Astrocyte (in vitro differentiated cells and primary cell): ENCODE results near the gene PELI3. TPM values are rescaled to one million over a fixed set of nuclear protein-coding genes. Genes with fewer than 3 reads are reported as not detected.

Experiments used
- DNase-seq: peaks from one replicate; pipeline ENCODE4 v3.0.0-alpha.2; 2010; ENCODE audit warnings: low read depth
- FAIRE-seq: peaks from 2 replicates; lab custom pipeline; 2011; peaks lifted over from hg19 to GRCh38; lab: Jason Lieb, UNC
- H2AFZ ChIP-seq: 2 replicates; pipeline ENCODE4 v1.6.0; 2012; ENCODE audit warnings: low read depth, low read length, inconsistent platforms
- H3K27ac ChIP-seq: 2 replicates; pipeline ENCODE4 v1.5.1; 2011; ENCODE audit warnings: low read depth, low read length, inconsistent platforms
- H3K27me3 ChIP-seq: 2 replicates; pipeline ENCODE4 v1.6.0; 2011; ENCODE audit warnings: low read length, inconsistent platforms; ENCODE audit not compliant: insufficient read depth
- H3K36me3 ChIP-seq: 2 replicates; pipeline ENCODE4 v1.5.1; 2011; ENCODE audit warnings: low read length, inconsistent platforms; ENCODE audit not compliant: insufficient read depth
- H3K4me1 ChIP-seq: 2 replicates; pipeline ENCODE4 v1.5.1; 2011; ENCODE audit warnings: low read length, inconsistent platforms; ENCODE audit not compliant: insufficient read depth
- H3K4me2 ChIP-seq: 2 replicates; pipeline ENCODE4 v1.6.0; 2012; ENCODE audit warnings: low read length, inconsistent platforms
- H3K4me3 ChIP-seq: 2 replicates; pipeline ENCODE4 v1.5.1; 2011; ENCODE audit warnings: low read depth, mild to moderate bottlenecking, low read length, inconsistent platforms; ENCODE audit not compliant: insufficient read depth
- H3K79me2 ChIP-seq: 2 replicates; pipeline ENCODE4 v1.6.0; 2012; ENCODE audit warnings: mild to moderate bottlenecking, low read length, inconsistent platforms; ENCODE audit not compliant: insufficient read depth
- H3K9ac ChIP-seq: 2 replicates; pipeline ENCODE4 v1.6.0; 2012; ENCODE audit warnings: mild to moderate bottlenecking, low read length, inconsistent platforms
- H3K9me3 ChIP-seq: 2 replicates; pipeline ENCODE4 v1.5.1; 2012; ENCODE audit warnings: low read depth, mild to moderate bottlenecking, low read length, inconsistent platforms; ENCODE audit not compliant: insufficient read depth
- H4K20me1 ChIP-seq: 2 replicates; pipeline ENCODE4 v1.6.0; 2012; ENCODE audit warnings: low read length, inconsistent platforms; ENCODE audit not compliant: insufficient read depth
- H3K27ac Mint-ChIP-seq: one replicate; pipeline ENCODE4 v1.8.0; 2021; ENCODE audit warnings: mild to moderate bottlenecking, mixed read lengths; ENCODE audit not compliant: unreplicated experiment
- H3K27me3 Mint-ChIP-seq: one replicate; pipeline ENCODE4 v1.8.0; 2021; ENCODE audit warnings: low read depth, mixed read lengths; ENCODE audit not compliant: unreplicated experiment
- H3K36me3 Mint-ChIP-seq: one replicate; pipeline ENCODE4 v1.8.0; 2021; ENCODE audit warnings: low read depth, mixed read lengths; ENCODE audit not compliant: unreplicated experiment
- H3K4me1 Mint-ChIP-seq: one replicate; pipeline ENCODE4 v1.8.0; 2021; ENCODE audit warnings: low read depth, mixed read lengths; ENCODE audit not compliant: unreplicated experiment
- H3K4me3 Mint-ChIP-seq: one replicate; pipeline ENCODE4 v1.8.0; 2021; ENCODE audit warnings: mild to moderate bottlenecking, moderate library complexity, mixed read lengths; ENCODE audit not compliant: unreplicated experiment
- H3K9me3 Mint-ChIP-seq: one replicate; pipeline ENCODE4 v1.8.0; 2021; ENCODE audit warnings: mild to moderate bottlenecking, mixed read lengths; ENCODE audit not compliant: unreplicated experiment
- CTCF ChIP-seq: IDR thresholded peaks from 2 replicates; pipeline ENCODE4 v1.5.1; 2011; ENCODE audit warnings: low read depth, mild to moderate bottlenecking, inconsistent platforms, low read length, moderate library complexity; ENCODE audit not compliant: insufficient read depth
- EZH2 ChIP-seq: IDR thresholded peaks from 2 replicates; pipeline ENCODE4 v1.6.1; 2012; ENCODE audit warnings: mild to moderate bottlenecking, low read length, inconsistent platforms; ENCODE audit not compliant: insufficient read depth
- total RNA-seq: library from RNA; stranded (reverse); gene quantifications from 2 replicates; pipeline ENCODE4 v1.2.1, GENCODE V29; 2021

PELI3 gene
- total RNA-seq, 1 donor from 2014 or later: 4.6 TPM

- H3K4me1 Mint-ChIP-seq: peaks cover 5% of the 10 kb centered on the region
- H3K36me3 ChIP-seq: no peaks in the 10 kb centered on the region
- no peaks in the 10 kb centered on the region for H3K9me3 ChIP-seq
- peak within 1 kb of the TSS; percentile 94 for H3K9ac ChIP-seq
- H3K36me3 Mint-ChIP-seq: peaks cover 7% of the 10 kb centered on the region
- H3K4me3 Mint-ChIP-seq: peak within 1 kb of the TSS; percentile 95
- peak within 1 kb of the TSS; percentile 77 for H3K4me3 ChIP-seq
- no peaks in the 10 kb centered on the region for H3K9me3 Mint-ChIP-seq
- peak within 1 kb of the TSS; percentile 91 for H3K4me2 ChIP-seq
- peak within 1 kb of the TSS; percentile 91 for H3K27ac Mint-ChIP-seq
- H3K27ac ChIP-seq: peak within 1 kb of the TSS; percentile 88
- peaks cover 11% of the 10 kb centered on the region for H3K4me1 ChIP-seq
- TF ChIP-seq EZH2 (no peak), CTCF (no peak)
- peak; percentile 89 for DNase-seq
- H3K27me3 Mint-ChIP-seq: no peaks in the 10 kb centered on the region
- H3K27me3 ChIP-seq: no peaks in the 10 kb centered on the region
- peak within 1 kb of the TSS; percentile 84 for H2AFZ ChIP-seq
- H4K20me1 ChIP-seq: peaks cover 17% of the 10 kb centered on the region
- FAIRE-seq: no peak
- H3K79me2 ChIP-seq: peaks cover 21% of the 10 kb centered on the region
These were observed 13.6 kb downstream of the PELI3 start, which contains the start of gene DPP3 for GRCh38 chr11:66480117-66480938. TSS of gene DPP3 (plus strand) at chr11:66480434. CDS start at chr11:66482201, 1,767 bp downstream.

GRCh38 chr11:66484806-66485380 lies 18.2 kb downstream of the PELI3 start:
- no peak for TF ChIP-seq CTCF
- no peak for TF ChIP-seq EZH2
- Histone ChIP-seq H3K36me3 (no peaks in the 10 kb centered on the region), H3K4me3 (no peak overlapping the region), H3K79me2 (peaks cover 5% of the 10 kb centered on the region), H3K4me2 (no peak overlapping the region), H3K9me3 (no peaks in the 10 kb centered on the region), H2AFZ (no peak overlapping the region), H3K9ac (no peak overlapping the region), H3K4me1 (peaks cover 5% of the 10 kb centered on the region), H3K27me3 (no peaks in the 10 kb centered on the region), H4K20me1 (peaks cover 3% of the 10 kb centered on the region), H3K27ac (no peak overlapping the region)
- Mint-ChIP-seq H3K4me3 (no peak overlapping the region), H3K9me3 (no peaks in the 10 kb centered on the region), H3K27me3 (no peaks in the 10 kb centered on the region), H3K36me3 (peaks cover 17% of the 10 kb centered on the region), H3K27ac (no peak overlapping the region), H3K4me1 (peaks cover 5% of the 10 kb centered on the region)
- no peak for FAIRE-seq
- DNase-seq: no peak
